Measurements from ENCODE around the gene ARMC10.

ARMC10 gene

GRCh38 chr7:103116511-103116910 lies 41.6 kb downstream of the ARMC10 start:
- H3K27me3 ChIP-seq (ENCODE audit: insufficient read depth, low read depth, severe bottlenecking), result no peaks in the 10 kb centered on the region
- no peak for DNase-seq
- H3K27ac ChIP-seq, result no peak overlapping the region
- no peak overlapping the region for H3K4me3 ChIP-seq (ENCODE audit: low read depth, low read length)
- H3K9me3 ChIP-seq (ENCODE audit: severe bottlenecking), result no peaks in the 10 kb centered on the region
- TF ChIP-seq CTCF (IDR thresholded peaks at IDR 0.05; ENCODE audit: low read depth, low read length), result no peak
- peaks cover 15% of the 10 kb centered on the region for H3K36me3 ChIP-seq

- H3K36me3 ChIP-seq, result peaks cover 18% of the 10 kb centered on the region
- TF ChIP-seq CTCF (IDR thresholded peaks at IDR 0.05; ENCODE audit: low read depth, low read length), result no peak
- no peak overlapping the region for H3K4me3 ChIP-seq (ENCODE audit: low read depth, low read length)
- no peak overlapping the region for H3K27ac ChIP-seq
- DNase-seq, result no peak
- no peaks in the 10 kb centered on the region for H3K27me3 ChIP-seq (ENCODE audit: insufficient read depth, low read depth, severe bottlenecking)
- H3K9me3 ChIP-seq (ENCODE audit: severe bottlenecking), result no peaks in the 10 kb centered on the region
Observed at GRCh38 chr7:103116991-103117390, 42.1 kb downstream of the ARMC10 start.

- Histone ChIP-seq H3K9me3 (ENCODE audit: severe bottlenecking) (no peaks in the 10 kb centered on the region), H3K27me3 (ENCODE audit: insufficient read depth, low read depth, severe bottlenecking) (no peaks in the 10 kb centered on the region), H3K4me3 (ENCODE audit: low read depth, low read length) (no peak overlapping the region), H3K36me3 (peaks cover 18% of the 10 kb centered on the region), H3K27ac (no peak overlapping the region)
- no peak for TF ChIP-seq CTCF (IDR thresholded peaks at IDR 0.05; ENCODE audit: low read depth, low read length)
- no peak for DNase-seq
Observed at GRCh38 chr7:103117465-103117864, 42.5 kb downstream of the ARMC10 start.

- H3K36me3 ChIP-seq, result peaks cover 21% of the 10 kb centered on the region
Observed at GRCh38 chr7:103119791-103120291, 44.9 kb downstream of the ARMC10 start.

GRCh38 chr7:103120362-103120761 lies 45.4 kb downstream of the ARMC10 start:
- Histone ChIP-seq H3K27ac (no peak overlapping the region), H3K27me3 (ENCODE audit: insufficient read depth, low read depth, severe bottlenecking) (no peaks in the 10 kb centered on the region), H3K9me3 (ENCODE audit: severe bottlenecking) (no peaks in the 10 kb centered on the region), H3K36me3 (peaks cover 21% of the 10 kb centered on the region), H3K4me3 (ENCODE audit: low read depth, low read length) (no peak overlapping the region)
- DNase-seq, result no peak
- TF ChIP-seq CTCF (IDR thresholded peaks at IDR 0.05; ENCODE audit: low read depth, low read length), result no peak

More at GRCh38 chr7:103119791-103120291, 44.9 kb downstream of the ARMC10 start:
- Histone ChIP-seq H3K27me3 (ENCODE audit: insufficient read depth, low read depth, severe bottlenecking) (no peaks in the 10 kb centered on the region), H3K27ac (no peak overlapping the region), H3K4me3 (ENCODE audit: low read depth, low read length) (no peak overlapping the region), H3K9me3 (ENCODE audit: severe bottlenecking) (no peaks in the 10 kb centered on the region)
- TF ChIP-seq CTCF (IDR thresholded peaks at IDR 0.05; ENCODE audit: low read depth, low read length), result no peak
- no peak for DNase-seq

GRCh38 chr7:103121641-103122040 lies 46.7 kb downstream of the ARMC10 start:
- Histone ChIP-seq H3K27me3 (ENCODE audit: insufficient read depth, low read depth, severe bottlenecking) (no peaks in the 10 kb centered on the region), H3K36me3 (peaks cover 25% of the 10 kb centered on the region), H3K27ac (no peak overlapping the region), H3K9me3 (ENCODE audit: severe bottlenecking) (no peaks in the 10 kb centered on the region), H3K4me3 (ENCODE audit: low read depth, low read length) (no peak overlapping the region)
- DNase-seq, result no peak
- TF ChIP-seq CTCF (IDR thresholded peaks at IDR 0.05; ENCODE audit: low read depth, low read length), result no peak

Measured in WERI-Rb-1 (cell line).